ENCODE results near the gene SCUBE3. TPM values are rescaled to one million over a fixed set of nuclear protein-coding genes. Genes with fewer than 3 reads are reported as not detected.
A peak's percentile ranks its signal among the peaks of the same experiment; 100 is the strongest.

Gene SCUBE3
- total and polyA plus RNA-seq, 2 experiments from 2014 or later, result 24.0 to 31.5 TPM

- TF ChIP-seq EZH2 (IDR thresholded peaks at IDR 0.05; ENCODE audit: insufficient read depth, poor library complexity, severe bottlenecking) (no peak), EZH2phosphoT487 (IDR thresholded peaks at IDR 0.05; ENCODE audit: insufficient read depth, low read depth) (no peak)
- Histone ChIP-seq H3K4me1 (ENCODE audit: insufficient read depth) (peaks cover 24% of the 10 kb centered on the region), H3K27ac (peak overlapping the region; percentile 89), H3K27me3 (replicated peaks; ENCODE audit: insufficient read depth) (no peaks in the 10 kb centered on the region), H3K36me3 (ENCODE audit: low read depth) (no peaks in the 10 kb centered on the region), H3K4me3 (peak overlapping the region; percentile 89), H3K9me2 (ENCODE audit: insufficient read depth) (no peaks in the 10 kb centered on the region), H3F3A (ENCODE audit: insufficient read depth) (peaks cover 23% of the 10 kb centered on the region; the same call in 1 of the 2 replicates), H3K4me2 (ENCODE audit: unreplicated experiment) (peak overlapping the region; percentile 97), H3K9ac (peak overlapping the region; percentile 95), H3K79me2 (ENCODE audit: insufficient read depth) (peaks cover 58% of the 10 kb centered on the region), H3K9me3 (ENCODE audit: low read depth) (no peaks in the 10 kb centered on the region), H4K20me1 (ENCODE audit: insufficient read depth) (no peaks in the 10 kb centered on the region), H2AFZ (peak overlapping the region; percentile 73)
- WGBS, 2 experiments (ENCODE audit: low coverage in 1 of 2, low lambda C conversion rate in 2 of 2, missing lambda C conversion rate in 2 of 2), result 63% methylated on average over 6 of the region's 6 CpGs
- in situ Hi-C loops (cut with MboI), result no loop called here
- DNase-seq, result peak; percentile 42
These were observed 47.1 kb downstream of the SCUBE3 start for GRCh38 chr6:35260591-35261570.

GRCh38 chr6:35262596-35262995 is 48.8 kb downstream of the SCUBE3 start:
- Histone ChIP-seq H3K79me2 (ENCODE audit: insufficient read depth) (peaks cover 49% of the 10 kb centered on the region), H3F3A (ENCODE audit: insufficient read depth) (peaks cover 23% of the 10 kb centered on the region; the same call in 1 of the 2 replicates), H3K36me3 (ENCODE audit: low read depth) (no peaks in the 10 kb centered on the region), H3K27me3 (replicated peaks; ENCODE audit: insufficient read depth) (no peaks in the 10 kb centered on the region), H3K9me3 (ENCODE audit: low read depth) (no peaks in the 10 kb centered on the region), H3K9me2 (ENCODE audit: insufficient read depth) (no peaks in the 10 kb centered on the region), H2AFZ (no peak overlapping the region), H3K4me1 (ENCODE audit: insufficient read depth) (peaks cover 23% of the 10 kb centered on the region), H3K27ac (no peak overlapping the region), H3K4me2 (ENCODE audit: unreplicated experiment) (no peak overlapping the region), H3K9ac (no peak overlapping the region), H3K4me3 (no peak overlapping the region), H4K20me1 (ENCODE audit: insufficient read depth) (no peaks in the 10 kb centered on the region)
- WGBS, 2 experiments (ENCODE audit: low coverage in 1 of 2, low lambda C conversion rate in 2 of 2, missing lambda C conversion rate in 2 of 2), result 29 to 53% methylated on average over 1 to 2 of the region's 2 CpGs
- in situ Hi-C loops (cut with MboI), result no loop called here
- TF ChIP-seq EZH2 (IDR thresholded peaks at IDR 0.05; ENCODE audit: insufficient read depth, poor library complexity, severe bottlenecking) (no peak), EZH2phosphoT487 (IDR thresholded peaks at IDR 0.05; ENCODE audit: insufficient read depth, low read depth) (no peak)
- peak; percentile 60 for DNase-seq

DNA sequence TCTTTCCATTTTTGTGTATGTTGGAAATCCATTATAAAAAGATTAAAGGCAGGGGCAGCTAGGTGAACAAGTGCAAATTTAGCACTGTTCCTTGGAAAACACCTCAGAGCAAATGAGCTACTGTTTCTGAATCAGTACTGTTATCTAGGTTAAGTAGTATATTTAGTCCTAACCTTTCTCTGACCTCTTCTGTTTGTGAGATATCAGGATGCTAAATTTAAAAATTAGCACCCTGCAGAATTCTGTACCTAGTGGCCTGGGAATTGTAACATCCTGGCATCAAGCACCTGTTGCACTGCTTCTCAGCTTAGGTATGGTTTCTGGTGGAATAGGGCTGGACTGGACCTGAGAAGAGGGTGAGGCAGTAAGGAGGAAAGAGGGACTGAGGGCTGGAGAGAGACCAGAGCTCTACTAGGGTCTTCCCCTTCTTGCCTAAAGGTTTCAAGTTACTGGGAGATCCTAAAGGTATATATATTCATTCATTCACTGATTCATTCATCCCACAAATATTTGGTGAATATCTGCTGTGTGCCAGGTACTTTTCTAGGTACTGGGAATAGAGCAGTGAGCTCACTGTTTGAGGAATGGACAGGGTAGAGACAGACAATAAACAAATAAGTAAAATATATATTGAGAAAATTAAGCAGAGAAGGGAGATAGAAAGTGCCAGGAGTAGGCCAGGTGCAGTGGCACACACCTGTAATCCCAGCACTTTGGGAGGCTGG is 51.0 kb downstream of the SCUBE3 start:
- Histone ChIP-seq H2AFZ (no peak overlapping the region), H3K9me2 (ENCODE audit: insufficient read depth) (no peaks in the 10 kb centered on the region), H3F3A (ENCODE audit: insufficient read depth) (peaks cover 18% of the 10 kb centered on the region; the same call in 1 of the 2 replicates), H3K79me2 (ENCODE audit: insufficient read depth) (peaks cover 40% of the 10 kb centered on the region), H3K4me3 (no peak overlapping the region), H3K4me1 (ENCODE audit: insufficient read depth) (peaks cover 14% of the 10 kb centered on the region), H3K36me3 (ENCODE audit: low read depth) (no peaks in the 10 kb centered on the region), H3K27ac (no peak overlapping the region), H4K20me1 (ENCODE audit: insufficient read depth) (no peaks in the 10 kb centered on the region), H3K4me2 (ENCODE audit: unreplicated experiment) (no peak overlapping the region), H3K27me3 (replicated peaks; ENCODE audit: insufficient read depth) (no peaks in the 10 kb centered on the region), H3K9ac (no peak overlapping the region), H3K9me3 (ENCODE audit: low read depth) (no peaks in the 10 kb centered on the region)
- TF ChIP-seq EZH2phosphoT487 (IDR thresholded peaks at IDR 0.05; ENCODE audit: insufficient read depth, low read depth), result no peak
- no peak for TF ChIP-seq EZH2 (IDR thresholded peaks at IDR 0.05; ENCODE audit: insufficient read depth, poor library complexity, severe bottlenecking)
- in situ Hi-C loops (cut with MboI), result no loop called here
- DNase-seq, result no peak

DNA sequence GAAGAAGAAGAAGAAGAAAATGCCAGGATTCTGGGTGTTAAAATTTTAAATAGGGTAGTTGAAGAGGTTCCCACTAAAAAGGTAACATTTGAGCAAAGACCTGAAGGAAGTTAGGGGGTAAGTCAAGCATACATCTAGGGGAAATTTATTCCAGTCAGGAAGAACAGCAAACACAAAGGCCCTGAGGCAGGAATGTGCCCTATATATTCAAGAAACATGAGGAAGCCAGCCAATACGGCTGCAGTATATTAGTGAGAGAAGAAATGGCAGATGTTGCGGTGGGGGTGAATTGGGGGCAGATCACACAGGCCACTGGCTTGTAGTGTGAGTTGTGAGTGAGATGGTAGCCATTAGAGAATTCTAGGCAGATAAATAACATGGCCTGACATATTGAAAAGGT is 51.8 kb downstream of the SCUBE3 start:
- Histone ChIP-seq H3K36me3 (ENCODE audit: low read depth) (no peaks in the 10 kb centered on the region), H2AFZ (no peak overlapping the region), H3K79me2 (ENCODE audit: insufficient read depth) (peaks cover 40% of the 10 kb centered on the region), H3K27me3 (replicated peaks; ENCODE audit: insufficient read depth) (no peaks in the 10 kb centered on the region), H3K27ac (no peak overlapping the region), H3F3A (ENCODE audit: insufficient read depth) (peaks cover 13% of the 10 kb centered on the region; the same call in 1 of the 2 replicates), H3K9ac (no peak overlapping the region), H3K9me2 (ENCODE audit: insufficient read depth) (no peaks in the 10 kb centered on the region), H4K20me1 (ENCODE audit: insufficient read depth) (no peaks in the 10 kb centered on the region), H3K4me3 (no peak overlapping the region), H3K4me1 (ENCODE audit: insufficient read depth) (peaks cover 9% of the 10 kb centered on the region), H3K4me2 (ENCODE audit: unreplicated experiment) (no peak overlapping the region), H3K9me3 (ENCODE audit: low read depth) (no peaks in the 10 kb centered on the region)
- TF ChIP-seq EZH2phosphoT487 (IDR thresholded peaks at IDR 0.05; ENCODE audit: insufficient read depth, low read depth) (no peak), EZH2 (IDR thresholded peaks at IDR 0.05; ENCODE audit: insufficient read depth, poor library complexity, severe bottlenecking) (no peak)
- 97 to 98% methylated on average over 2 of the region's 2 CpGs for WGBS, 2 experiments (ENCODE audit: low coverage in 1 of 2, low lambda C conversion rate in 2 of 2, missing lambda C conversion rate in 2 of 2)
- DNase-seq, result no peak
- in situ Hi-C loops (cut with MboI), result no loop called here

Measured in GM23248 (cell line).